Stimulated activated CD4-positive, alpha-beta T cell treated with anti-CD3 and anti-CD28 coated beads, Interleukin-4, amount 100 ng/mL, for 24 hours (primary cell): ENCODE data around the gene DMRTB1.

ENCODE experiments used
- DNase-seq: peaks from one replicate; pipeline ENCODE4 v3.0.0-alpha.2; 2020

The DMRTB1 gene

DNA sequence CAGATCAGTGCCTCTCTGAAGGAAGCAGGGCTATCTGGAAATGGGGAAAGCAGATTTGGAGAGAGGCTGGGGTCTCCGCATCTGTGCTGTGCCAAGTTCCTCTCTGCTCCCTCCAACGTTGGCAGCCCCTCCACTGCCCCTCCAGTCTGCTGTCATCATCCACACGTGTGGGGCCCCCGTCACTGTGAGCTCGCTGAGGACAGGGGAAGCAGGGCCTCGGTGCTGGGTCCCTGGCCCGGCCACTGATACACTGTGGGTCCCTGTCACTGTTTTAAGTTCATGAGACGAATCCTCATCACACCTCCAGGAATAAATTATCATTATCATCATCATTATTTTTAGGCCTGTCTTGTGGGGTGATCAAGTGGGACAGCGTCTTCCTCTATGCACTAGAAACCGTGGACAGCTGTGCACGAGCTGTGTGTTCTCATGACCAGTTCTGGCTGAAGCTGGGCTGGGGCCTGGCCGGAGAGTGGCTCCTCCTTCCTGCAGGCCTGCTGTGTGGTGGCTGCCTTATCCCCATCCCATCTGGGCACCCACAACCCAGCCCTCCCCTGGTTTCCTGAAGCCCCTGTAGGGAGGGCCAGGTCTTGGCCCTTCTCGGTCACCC, 52.2 kb downstream of the DMRTB1 start:
- DNase-seq = no peak

DNA sequence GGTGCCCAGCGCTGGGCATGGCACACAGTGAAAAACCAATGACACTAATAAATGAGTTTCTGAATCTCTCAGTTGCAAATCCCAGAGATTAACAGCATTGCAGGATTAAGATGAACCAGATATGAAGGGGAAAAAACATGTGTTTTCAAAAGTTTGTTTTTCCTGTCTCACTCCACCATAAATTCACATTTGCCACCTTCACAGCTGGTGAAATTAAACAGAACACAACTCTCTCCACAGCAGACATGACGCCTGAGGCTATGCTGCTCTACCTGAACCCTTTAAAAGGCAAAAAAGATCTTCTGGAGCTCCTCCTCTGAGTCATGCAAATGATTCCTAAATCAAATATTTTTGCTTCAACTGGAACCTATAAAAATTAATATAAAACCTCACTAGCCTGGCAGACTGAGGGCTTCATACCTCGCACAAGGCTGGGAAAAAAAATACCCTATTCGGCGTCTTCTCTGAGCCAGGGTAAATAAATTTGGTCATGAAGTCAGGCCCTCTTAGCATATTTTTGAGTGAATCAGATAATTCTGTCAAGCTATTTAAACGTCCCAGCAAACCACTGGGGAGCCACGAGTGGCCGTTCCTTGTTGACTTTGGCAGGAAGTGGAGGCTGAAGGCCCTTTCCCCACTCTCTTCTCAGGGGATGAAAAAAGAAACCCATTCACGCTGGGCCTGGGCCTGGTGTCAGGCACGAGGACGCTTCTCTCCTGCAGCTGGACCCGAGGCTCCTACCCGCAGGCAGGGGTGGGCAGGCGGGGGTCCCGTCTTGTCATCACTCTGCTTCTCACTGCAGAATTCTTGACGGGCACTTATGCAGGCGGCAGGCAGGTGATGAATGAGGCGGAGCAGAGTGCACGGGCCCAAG, 53.0 kb downstream of the DMRTB1 start:
- no peak for DNase-seq

DNA sequence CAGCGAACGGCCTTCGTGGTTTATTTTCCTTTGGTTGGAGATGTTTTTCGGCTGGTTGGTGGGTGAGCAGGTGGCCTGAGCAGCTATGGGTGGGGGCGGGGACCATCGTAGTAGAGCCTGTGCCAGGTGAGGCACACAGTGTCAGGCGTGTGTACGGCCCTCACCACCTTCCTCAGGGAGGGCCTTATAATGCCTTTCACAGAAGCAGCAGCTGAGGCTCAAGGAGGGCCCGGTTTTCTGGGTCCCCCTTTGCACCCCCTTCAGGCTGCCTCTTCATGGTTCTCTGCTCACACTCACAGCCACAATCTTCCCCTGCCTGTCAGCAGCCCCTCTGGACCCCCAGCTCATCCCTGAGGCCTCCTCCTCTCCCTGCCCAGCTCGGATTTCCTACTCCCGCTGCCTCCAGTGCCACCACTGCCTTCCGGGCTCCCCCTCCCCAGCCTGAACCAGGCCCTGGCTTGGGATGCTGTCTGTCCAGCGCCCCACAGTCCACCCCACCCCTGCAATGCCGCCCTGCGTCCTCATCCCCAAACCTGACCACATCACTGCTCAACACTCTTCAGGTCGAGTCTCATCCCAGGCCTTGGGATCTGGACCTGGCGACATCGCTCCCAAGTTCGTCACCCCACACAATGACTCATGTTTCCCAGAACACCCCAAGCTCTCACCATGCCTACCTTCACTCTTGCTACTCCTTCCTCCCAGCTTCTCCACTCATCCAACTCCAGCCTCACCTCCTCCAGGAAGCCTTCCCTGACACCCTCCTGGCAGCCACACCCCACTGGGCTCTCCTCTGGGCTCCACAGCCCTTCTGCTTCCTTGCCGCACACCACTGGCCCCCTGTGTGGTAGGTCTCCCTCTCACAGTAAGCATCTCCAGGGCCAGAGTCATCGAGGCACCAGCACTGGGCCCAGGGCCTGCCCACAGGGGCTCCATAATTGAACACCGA, 53.9 kb downstream of the DMRTB1 start:
- DNase-seq = no peak

DNA sequence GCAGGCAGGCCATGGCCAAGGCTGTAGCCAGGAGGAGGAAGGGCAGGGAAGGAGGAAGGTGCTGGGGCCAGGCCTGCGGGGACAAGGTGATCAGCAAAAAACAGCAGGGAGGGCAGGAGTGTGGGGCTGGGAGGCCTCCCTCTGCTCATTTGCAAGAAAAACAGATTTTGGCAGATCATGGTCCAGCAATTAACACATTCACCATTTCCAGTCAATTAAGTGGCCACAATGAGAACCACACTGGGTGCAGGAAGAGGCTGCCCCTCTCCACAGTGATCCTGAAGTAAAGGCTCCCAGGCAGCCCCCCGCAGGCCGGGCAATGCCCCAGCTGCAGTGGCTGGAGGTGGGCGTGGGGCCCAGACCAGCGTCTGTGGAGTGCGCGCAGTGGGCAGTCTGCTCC, 54.6 kb downstream of the DMRTB1 start:
- DNase-seq = no peak

DNA sequence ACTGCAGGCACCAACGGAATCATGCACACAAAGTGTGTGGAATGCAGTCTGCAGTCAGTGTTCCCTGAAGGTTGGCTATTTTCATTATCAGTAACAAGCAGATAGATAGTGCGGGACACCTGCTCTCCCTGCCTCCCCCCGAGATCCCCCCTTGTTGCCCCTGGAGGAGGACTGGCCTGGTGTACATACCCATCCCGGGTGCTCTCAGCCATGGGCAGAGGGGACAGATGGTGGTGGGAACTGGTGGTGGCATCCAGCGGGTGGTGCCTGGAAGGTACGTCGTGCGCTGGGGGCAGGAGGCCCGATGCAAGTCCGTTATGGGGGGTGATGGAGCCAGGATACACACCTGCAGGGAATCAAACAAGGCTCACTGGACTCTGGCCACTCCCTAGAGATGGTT, 55.2 kb downstream of the DMRTB1 start:
- no peak for DNase-seq

DNA sequence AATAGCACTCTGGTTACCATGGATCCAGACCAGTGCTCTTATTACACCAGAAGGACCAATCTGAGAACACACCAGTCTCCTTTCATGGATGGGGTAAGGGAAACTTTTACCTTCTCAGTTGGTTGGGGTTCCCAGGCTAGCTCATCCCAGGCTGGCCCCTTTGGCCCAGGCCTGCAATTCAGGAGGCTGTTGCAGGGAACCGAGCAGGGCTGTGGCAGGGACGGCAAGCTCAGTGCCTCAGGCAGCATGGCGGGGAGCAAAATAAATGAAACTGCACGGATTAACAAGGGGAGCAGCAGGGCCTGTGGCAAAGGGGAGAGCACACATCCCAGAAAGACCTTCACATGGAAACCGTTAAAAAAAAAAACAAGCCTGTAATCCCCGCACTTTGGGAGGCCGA, 57.0 kb downstream of the DMRTB1 start:
- DNase-seq = no peak
